Measurements from ENCODE around the gene BPI. TPM values are rescaled to one million over a fixed set of nuclear protein-coding genes. Genes with fewer than 3 reads are reported as not detected.

The BPI gene
- polyA plus RNA-seq, 1 of the 3 experiments (the other 2 are of a cell fraction), result not detected

- no peak overlapping the region for H3K27ac ChIP-seq (ENCODE audit: low read depth in 2 of 2, low read length in 1 of 2)
- POLR2A ChIA-PET, result no interaction called here
- no peak overlapping the region for H3K9ac ChIP-seq
- H3K36me3 ChIP-seq (replicated peaks in 1 of 2; ENCODE audit: control insufficient read depth in 1 of 2, insufficient read depth in 2 of 2, low read length in 1 of 2), result no peaks in the 10 kb centered on the region
- no peaks in the 10 kb centered on the region for H3K79me2 ChIP-seq (ENCODE audit: insufficient read depth)
- no peak overlapping the region for H3K4me3 ChIP-seq (ENCODE audit: low read depth in 2 of 2, low read length in 1 of 2)
- no peaks in the 10 kb centered on the region for H3F3A ChIP-seq (replicated peaks; ENCODE audit: insufficient read depth)
- TF ChIP-seq TAF1 (IDR thresholded peaks at IDR 0.05; ENCODE audit: borderline replicate concordance, low read depth, low read length) (no peak), SMC3 (IDR thresholded peaks at IDR 0.05; ENCODE audit: low read depth, low read length) (no peak), NFIC (IDR thresholded peaks at IDR 0.05; ENCODE audit: borderline replicate concordance) (no peak), MEF2A (IDR thresholded peaks at IDR 0.05; ENCODE audit: borderline replicate concordance, low read depth) (no peak), MXI1 (IDR thresholded peaks at IDR 0.05; ENCODE audit: low read depth, low read length) (no peak), GABPA (IDR thresholded peaks at IDR 0.05; ENCODE audit: low read depth) (no peak), SIN3A (IDR thresholded peaks at IDR 0.05; ENCODE audit: borderline replicate concordance, low read depth, low read length) (no peak), YY1 (IDR thresholded peaks at IDR 0.05; ENCODE audit: low read depth) (no peak), TCF12 (IDR thresholded peaks at IDR 0.05) (no peak), TEAD4 (IDR thresholded peaks at IDR 0.05; ENCODE audit: borderline replicate concordance, insufficient read depth) (no peak), ZBTB33 (IDR thresholded peaks at IDR 0.05; ENCODE audit: borderline replicate concordance, low read depth) (no peak), IRF3 (IDR thresholded peaks at IDR 0.05; ENCODE audit: low read depth, low read length) (no peak), FOXM1 (IDR thresholded peaks at IDR 0.05; ENCODE audit: low read depth) (no peak), FOXJ3 (CRISPR knock-in tag; IDR thresholded peaks at IDR 0.05) (no peak), REST (IDR thresholded peaks at IDR 0.05; ENCODE audit: low read depth, low read length) (no peak)
- DNase-seq, result no peak
- H3K9me3 ChIP-seq, result no peaks in the 10 kb centered on the region
- 37% methylated on average over 3 of the region's 3 CpGs for WGBS (ENCODE audit: low lambda C conversion rate)
- CTCF ChIA-PET, result interaction anchor here (0.9 to 2.9 kb wide), 4 partner anchors 20 to 753 kb away, joined by 3 to 10 read pairs (median 6); no protein-coding TSS in a partner anchor
- no peak overlapping the region for H3K4me2 ChIP-seq
- no peak overlapping the region for H2AFZ ChIP-seq (ENCODE audit: low read depth)
- no peaks in the 10 kb centered on the region for H3K9me2 ChIP-seq
- H4K20me1 ChIP-seq (ENCODE audit: insufficient read depth), result no peaks in the 10 kb centered on the region
- no peaks in the 10 kb centered on the region for H3K4me1 ChIP-seq (ENCODE audit: control insufficient read depth in 1 of 2, insufficient read depth in 2 of 2, low read depth in 1 of 2, low read length in 1 of 2)
- no peaks in the 10 kb centered on the region; the same call in 1 of the 2 replicates for H3K27me3 ChIP-seq (ENCODE audit: insufficient read depth)
Observed at GRCh38 chr20:38317422-38317821, 13.5 kb downstream of the BPI start.

Data from SK-N-SH (cell line).